Hematopoietic multipotent progenitor cell treated with erythropoietin and hydrocortisone succinate and interleukin-3 and kit ligand, for 4 days (in vitro differentiated cells): ENCODE measurements around the gene FAM43B.

ENCODE experiments used
- DNase-seq: peaks from one replicate; pipeline ENCODE4 v3.0.0-alpha.2; 2015

Gene FAM43B, protein sequence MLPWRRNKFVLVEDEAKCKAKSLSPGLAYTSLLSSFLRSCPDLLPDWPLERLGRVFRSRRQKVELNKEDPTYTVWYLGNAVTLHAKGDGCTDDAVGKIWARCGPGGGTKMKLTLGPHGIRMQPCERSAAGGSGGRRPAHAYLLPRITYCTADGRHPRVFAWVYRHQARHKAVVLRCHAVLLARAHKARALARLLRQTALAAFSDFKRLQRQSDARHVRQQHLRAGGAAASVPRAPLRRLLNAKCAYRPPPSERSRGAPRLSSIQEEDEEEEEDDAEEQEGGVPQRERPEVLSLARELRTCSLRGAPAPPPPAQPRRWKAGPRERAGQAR

GRCh38 chr1:20551945-20552727 lies at the start of gene FAM43B:
FAM43B (plus strand) TSS chr1:20552573; CDS start chr1:20552974, 401 bp downstream.
- peak; percentile 60 for DNase-seq

GRCh38 chr1:20505488-20505887 lies 46.9 kb upstream of the FAM43B start:
- DNase-seq = no peak

- no peak for DNase-seq
These were observed 45.2 kb upstream of the FAM43B start for GRCh38 chr1:20507248-20507563.

GRCh38 chr1:20507564-20508410 lies 44.6 kb upstream of the FAM43B start, which contains the start of gene MUL1:
MUL1 (minus strand) TSS chr1:20508151; CDS start chr1:20508024, 127 bp downstream.
- peak; percentile 97 for DNase-seq

GRCh38 chr1:20508411-20508771 lies 44.0 kb upstream of the FAM43B start:
- DNase-seq = no peak

- DNase-seq = no peak
These were observed 40.6 kb upstream of the FAM43B start for GRCh38 chr1:20511518-20512428.

DNA sequence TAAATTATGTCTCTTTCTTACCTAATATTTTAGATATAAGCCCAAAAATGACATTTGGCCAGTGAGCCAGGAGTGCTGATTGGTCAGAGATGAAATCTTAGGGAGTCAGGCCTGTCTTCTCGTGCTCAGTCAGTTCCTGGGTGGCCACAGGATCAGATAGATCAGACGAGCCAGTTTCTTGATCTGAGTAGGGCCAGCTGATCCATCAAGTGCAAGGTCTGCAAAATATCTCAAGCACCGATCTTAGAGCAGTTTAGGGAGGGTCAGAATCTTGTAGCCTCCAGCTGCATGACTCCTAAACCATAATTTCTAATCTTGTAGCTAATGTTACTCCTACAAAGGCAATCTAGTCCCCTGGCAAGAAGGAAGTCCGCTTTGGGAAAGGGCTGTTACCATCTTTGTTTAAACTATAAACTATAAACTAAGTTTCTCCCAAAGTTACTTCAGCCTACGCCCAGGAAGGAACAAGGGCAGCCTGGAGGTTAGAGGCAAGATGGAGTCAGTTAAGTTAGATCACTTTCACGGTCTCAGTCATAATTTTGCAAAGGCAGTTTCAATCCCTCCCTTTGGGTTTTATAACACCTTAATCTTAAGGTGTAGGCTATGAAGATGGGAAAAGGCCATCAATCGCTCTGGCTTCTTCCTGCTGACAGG lies 32.6 kb upstream of the FAM43B start:
- peak; percentile 36 for DNase-seq

- DNase-seq = peak; percentile 86
These were observed 30.2 kb upstream of the FAM43B start for GRCh38 chr1:20521960-20522861.

- DNase-seq = no peak
These were observed 26.1 kb upstream of the FAM43B start for GRCh38 chr1:20526267-20526666.

GRCh38 chr1:20528221-20528620 lies 24.2 kb upstream of the FAM43B start:
- no peak for DNase-seq

- peak; percentile 77 for DNase-seq
These were observed 22.1 kb upstream of the FAM43B start for GRCh38 chr1:20530306-20530705.

- DNase-seq = no peak
These were observed 21.5 kb upstream of the FAM43B start for GRCh38 chr1:20530901-20531300.

GRCh38 chr1:20533635-20534034 lies 18.7 kb upstream of the FAM43B start:
- DNase-seq = no peak

DNA sequence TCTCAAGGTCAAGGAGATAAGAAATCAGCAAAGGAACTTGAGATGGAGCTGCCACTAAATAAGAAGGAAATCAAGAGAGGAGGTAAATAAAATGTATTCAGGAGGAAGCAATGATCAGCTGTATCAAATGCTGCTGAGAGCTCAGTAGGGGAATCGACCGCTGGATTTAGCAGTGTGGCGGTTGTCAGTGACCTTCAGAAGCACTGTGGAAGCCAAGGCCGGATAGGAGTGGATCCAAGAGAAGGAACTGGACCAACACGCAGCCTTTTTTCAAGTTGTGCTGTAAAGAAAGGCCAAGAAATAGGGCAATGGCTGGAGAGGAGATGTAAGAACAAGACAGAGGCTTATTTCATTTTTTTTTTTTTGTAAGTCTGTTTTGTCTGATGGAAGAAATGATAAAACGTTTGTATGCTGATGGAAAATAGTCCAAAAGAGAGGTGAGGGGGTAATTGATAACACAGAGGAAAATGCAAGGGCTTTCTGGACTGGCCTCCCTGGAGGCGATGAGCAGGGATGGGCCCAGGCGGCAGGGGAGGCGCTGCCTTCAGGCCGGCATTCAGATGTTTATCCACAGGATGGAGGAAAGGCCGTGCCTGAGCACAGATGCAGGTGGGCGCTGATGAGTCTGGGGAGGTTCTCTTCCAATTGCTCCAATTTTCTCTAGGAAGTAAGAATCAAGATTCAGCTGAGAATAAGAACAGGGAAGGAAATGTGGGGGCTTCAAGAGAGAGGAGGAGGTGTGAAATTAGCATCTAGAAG lies 17.5 kb upstream of the FAM43B start:
- no peak for DNase-seq

DNA sequence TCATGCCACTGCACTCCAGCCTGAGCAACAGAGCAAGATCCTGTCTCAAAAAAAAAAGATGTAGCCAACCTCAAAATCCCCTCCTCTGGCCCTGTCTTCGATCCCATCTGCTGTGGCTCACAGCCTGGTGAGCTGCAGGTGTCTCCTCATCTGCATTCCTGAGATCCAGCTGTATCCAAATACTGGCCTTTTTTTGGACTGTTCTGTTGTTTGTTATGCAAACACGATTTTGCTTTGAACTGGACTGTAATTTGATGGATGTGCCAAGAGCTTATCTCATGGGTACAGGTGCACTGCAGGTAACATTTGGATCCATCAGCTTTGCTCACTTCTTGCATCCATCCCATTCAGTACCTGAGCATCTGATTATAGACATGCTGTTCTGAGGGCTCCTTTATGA lies 14.1 kb upstream of the FAM43B start:
- DNase-seq = no peak

DNA sequence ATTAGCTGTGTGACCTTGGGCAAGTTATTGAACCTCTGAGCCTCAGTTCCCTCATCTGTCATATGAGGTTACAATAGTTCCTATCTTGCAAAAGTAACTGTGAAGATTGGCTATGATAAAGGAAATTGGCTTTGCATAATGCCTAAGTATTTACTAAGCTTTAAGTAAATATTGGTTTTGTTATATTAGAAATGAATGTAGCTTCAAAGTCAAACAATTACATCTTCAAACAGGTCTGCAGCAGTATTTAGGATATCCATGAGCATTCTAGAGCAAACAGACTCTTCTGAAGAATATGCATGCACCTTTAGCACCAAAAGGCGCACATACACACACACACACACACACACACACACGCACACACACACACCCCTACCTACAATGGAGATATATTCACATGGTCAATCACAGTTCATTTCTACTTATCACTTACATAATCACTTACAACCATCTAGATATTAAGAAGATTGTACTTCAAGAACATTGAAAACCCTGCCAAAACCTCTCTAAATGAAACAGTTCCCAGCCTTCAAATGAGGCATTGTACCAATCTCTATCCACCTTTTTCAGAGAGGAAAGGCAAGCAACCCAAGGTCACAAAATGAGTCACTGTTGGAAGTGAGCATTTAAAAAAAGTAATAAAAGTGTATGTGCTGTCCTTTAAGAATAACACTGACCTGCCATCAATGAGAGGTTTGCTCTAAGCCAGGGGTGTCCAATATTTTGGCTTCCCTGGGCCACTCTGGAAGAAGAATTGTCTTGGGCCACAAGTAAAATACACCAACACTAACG lies 13.4 kb upstream of the FAM43B start:
- DNase-seq = no peak

DNA sequence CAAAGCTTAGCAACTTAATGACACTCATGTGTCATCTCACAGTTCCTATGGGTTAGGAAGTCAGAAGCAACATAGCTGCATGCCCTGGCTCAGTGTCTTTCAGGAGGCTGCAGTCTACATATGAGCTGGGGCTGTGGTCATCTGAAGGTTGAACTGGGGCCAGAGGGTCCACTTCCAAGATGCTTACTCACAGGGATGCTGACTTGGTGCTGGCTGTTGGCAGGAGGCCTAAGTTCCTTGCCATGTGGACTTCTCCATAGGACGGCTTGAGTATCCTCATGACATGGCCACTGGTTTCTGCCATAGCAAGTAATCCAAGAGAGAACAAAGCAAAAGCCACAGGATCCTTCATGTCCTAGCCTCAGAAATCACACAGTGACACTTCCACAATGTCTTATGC lies 12.1 kb upstream of the FAM43B start:
- no peak for DNase-seq

DNA sequence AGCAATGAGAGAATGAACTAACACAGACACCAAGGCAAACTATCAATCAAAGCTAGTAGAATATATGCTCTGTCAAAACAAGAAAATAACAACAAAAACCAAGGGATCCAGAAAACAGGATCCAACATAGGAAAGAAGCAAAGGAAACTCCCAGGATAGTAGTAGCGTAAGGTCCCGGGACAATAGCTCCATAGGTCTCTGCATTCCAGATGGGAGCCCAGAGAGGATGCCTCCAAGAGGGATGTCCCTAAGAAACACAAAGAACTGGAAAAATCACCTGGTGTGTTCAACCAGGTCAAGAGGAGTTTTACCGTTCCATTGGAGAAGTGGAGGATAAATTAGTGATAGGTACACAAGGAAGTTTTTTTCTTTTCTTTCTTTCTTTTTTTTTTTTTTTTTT lies 5.7 kb upstream of the FAM43B start:
- DNase-seq = no peak

- no peak for DNase-seq
These were observed 1.2 kb upstream of the FAM43B start for GRCh38 chr1:20551161-20551560.
